ENCODE results near the gene ABHD17A. TPM values are rescaled to one million over a fixed set of nuclear protein-coding genes. Genes with fewer than 3 reads are reported as not detected.

ABHD17A gene
- total RNA-seq, 2 donors from 2014 or later: 92.6 to 99.5 TPM

DNA sequence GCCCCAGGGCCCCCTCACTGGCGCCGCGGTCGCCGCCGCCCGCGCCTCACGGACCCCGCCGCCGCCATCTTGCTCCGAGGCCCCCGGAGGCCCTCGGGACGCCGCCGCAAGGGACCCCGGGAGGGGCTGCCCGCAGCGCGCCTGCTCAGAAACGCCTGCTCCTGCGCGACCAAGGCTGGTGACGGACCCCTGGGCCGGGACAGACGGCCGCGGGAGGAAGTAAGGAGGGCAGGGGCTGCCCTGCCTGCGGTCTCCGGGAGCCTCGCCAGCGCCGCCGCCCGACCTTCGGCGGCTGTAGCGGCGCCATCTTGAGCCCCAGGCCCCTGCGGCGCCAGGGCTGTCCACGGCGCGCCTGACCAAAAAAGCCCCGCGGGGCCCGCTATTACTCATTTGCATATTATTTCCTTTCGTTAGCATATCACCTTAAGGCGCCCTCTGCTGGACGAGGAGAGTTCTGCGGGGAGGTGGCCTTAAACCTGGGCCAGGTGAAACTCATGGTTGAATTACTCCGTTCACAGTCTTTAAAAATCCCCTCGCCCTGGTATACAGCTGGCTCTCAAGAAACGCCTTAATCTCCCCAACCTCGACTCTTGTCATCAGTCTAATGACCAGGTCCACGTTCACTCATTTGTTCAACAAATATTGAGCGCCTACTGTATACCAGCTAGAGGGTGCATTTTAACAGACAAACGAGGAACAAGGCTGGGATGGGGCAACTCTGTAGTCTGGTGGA, 36.7 kb downstream of the ABHD17A start, which contains the start of gene REXO1:
Gene REXO1 (minus strand): TSS at position 85 of the 733 bp plus-strand sequence. CDS start 125 bp downstream, outside the sequence.
- Histone ChIP-seq H3K36me3 (no peaks in the 10 kb centered on the region), H3K27me3 (no peaks in the 10 kb centered on the region), H3K4me3 (peak within 1 kb of the TSS; percentile 76 to 100), H3K27ac (peak within 1 kb of the TSS; percentile 97 to 98), H3K4me1 (peaks cover 0 to 61% of the 10 kb centered on the region in 2 donors), H3K9me3 (no peaks in the 10 kb centered on the region)
- TF ChIP-seq CTCF (IDR thresholded peaks at IDR 0.05): peak; percentile 92 to 94
- DNase-seq (ENCODE audit: low spot score): peak; percentile 94

DNA sequence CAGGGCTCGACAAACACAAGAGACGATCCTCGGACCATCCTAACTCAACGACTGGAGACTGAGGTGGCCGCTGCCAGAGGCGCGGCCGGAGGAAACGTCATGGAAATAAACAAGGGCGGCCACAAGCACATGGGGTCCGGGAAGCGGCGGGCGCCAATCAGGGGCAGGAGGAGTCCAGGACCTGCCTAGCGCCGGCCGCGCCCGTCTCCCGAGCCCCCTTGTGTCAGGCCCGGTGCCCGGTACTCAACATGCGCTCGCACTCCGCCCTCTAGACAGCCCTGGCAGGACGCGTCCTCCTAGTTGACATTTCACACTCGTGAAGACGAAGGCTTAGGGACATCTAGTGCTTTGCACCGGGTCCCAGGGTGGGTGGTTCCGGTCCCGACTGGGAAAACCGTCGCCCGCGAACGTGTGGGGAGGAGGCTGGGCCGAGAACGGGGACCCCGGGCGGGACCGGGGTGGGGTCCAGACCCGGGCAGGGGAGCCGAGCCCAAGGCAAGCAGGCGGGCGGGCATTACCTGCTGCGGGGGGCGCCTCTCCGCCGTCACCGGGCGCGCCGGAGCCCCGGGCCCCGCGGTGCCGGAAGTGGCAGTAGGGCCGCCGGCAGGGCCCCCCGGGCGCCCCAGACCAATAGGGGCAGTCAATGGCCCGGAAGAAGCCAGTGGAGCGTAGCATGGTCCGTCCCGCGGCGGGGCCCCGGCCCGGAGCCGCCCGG, 37.5 kb downstream of the ABHD17A start:
- Histone ChIP-seq H3K9me3 (no peaks in the 10 kb centered on the region), H3K36me3 (no peaks in the 10 kb centered on the region), H3K4me3 (peak overlapping the region; percentile 76 to 100), H3K27me3 (no peaks in the 10 kb centered on the region), H3K27ac (peak overlapping the region; percentile 97 to 98), H3K4me1 (peaks cover 0 to 61% of the 10 kb centered on the region in 2 donors)
- no peak for TF ChIP-seq CTCF (IDR thresholded peaks at IDR 0.05)
- DNase-seq (ENCODE audit: low spot score): no peak

GRCh38 chr19:1847348-1847683, 38.0 kb downstream of the ABHD17A start:
- DNase-seq (ENCODE audit: low spot score): no peak
- TF ChIP-seq CTCF (IDR thresholded peaks at IDR 0.05): no peak
- no peaks in the 10 kb centered on the region for H3K9me3 ChIP-seq
- H3K27me3 ChIP-seq: no peaks in the 10 kb centered on the region
- H3K4me3 ChIP-seq: peak overlapping the region; percentile 76 to 100
- H3K36me3 ChIP-seq: no peaks in the 10 kb centered on the region
- peak overlapping the region in 1 of 2 donors; percentile 98 for H3K27ac ChIP-seq
- peaks cover 0 to 61% of the 10 kb centered on the region in 2 donors for H3K4me1 ChIP-seq

DNA sequence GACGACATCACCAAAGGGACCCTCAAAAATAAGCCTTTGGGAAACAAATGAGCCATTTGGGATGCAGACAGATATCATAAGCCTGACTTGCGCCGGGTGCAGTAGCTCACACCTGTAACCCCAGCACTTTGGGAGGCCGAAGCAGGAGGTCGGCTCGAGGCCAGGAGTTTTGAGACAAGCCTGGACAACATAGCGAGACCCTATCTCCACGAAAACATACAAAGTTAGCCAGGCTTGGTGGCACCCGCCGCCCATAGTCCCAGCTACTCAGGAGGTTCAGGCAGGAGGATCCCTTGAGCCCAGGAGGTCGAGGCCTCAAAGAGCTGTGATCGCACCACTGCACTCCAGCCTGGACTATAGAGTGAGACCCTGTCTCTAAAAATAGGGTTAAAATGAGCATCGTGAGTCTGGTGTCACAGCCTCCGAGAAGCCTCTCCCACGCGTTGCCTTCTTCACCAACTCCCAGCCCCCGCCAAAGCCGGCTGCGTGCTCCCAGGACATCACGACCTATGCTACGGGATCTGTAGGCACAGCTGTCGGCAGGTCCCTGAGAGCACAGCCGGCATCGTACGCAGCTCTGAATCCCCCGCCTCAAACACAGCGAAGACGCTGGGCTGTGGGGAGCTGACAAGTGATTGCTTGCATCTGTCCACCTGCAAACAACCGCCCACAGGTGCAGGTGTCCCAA, 38.6 kb downstream of the ABHD17A start:
- DNase-seq (ENCODE audit: low spot score): no peak
- peak overlapping the region; percentile 76 to 100 for H3K4me3 ChIP-seq
- H3K4me1 ChIP-seq: peaks cover 0 to 58% of the 10 kb centered on the region in 2 donors
- no peaks in the 10 kb centered on the region for H3K27me3 ChIP-seq
- H3K9me3 ChIP-seq: no peaks in the 10 kb centered on the region
- H3K27ac ChIP-seq: peak overlapping the region in 1 of 2 donors; percentile 98
- no peak for TF ChIP-seq CTCF (IDR thresholded peaks at IDR 0.05)
- H3K36me3 ChIP-seq: no peaks in the 10 kb centered on the region

- H3K4me1 ChIP-seq: peaks cover 0 to 68% of the 10 kb centered on the region in 2 donors
- no peak for DNase-seq (ENCODE audit: low spot score)
- TF ChIP-seq CTCF (IDR thresholded peaks at IDR 0.05): no peak
- no peaks in the 10 kb centered on the region for H3K9me3 ChIP-seq
- H3K27ac ChIP-seq: no peak overlapping the region
- H3K27me3 ChIP-seq: no peaks in the 10 kb centered on the region
- H3K36me3 ChIP-seq: no peaks in the 10 kb centered on the region
- no peak overlapping the region for H3K4me3 ChIP-seq
Measured at GRCh38 chr19:1845642-1846041, 39.7 kb downstream of the ABHD17A start.

Data from right atrium auricular region (tissue), 2 donors.